ENCODE measurements around the gene FAM20A.

Gene FAM20A

GRCh38 chr17:68610554-68610953, 9.4 kb upstream of the FAM20A start:
- no peak for DNase-seq (ENCODE audit: low read depth in 3 of 3, low spot score in 1 of 3)

- no peak for DNase-seq (ENCODE audit: low read depth in 3 of 3, low spot score in 1 of 3)
These were observed 7.5 kb upstream of the FAM20A start for GRCh38 chr17:68608515-68609130.

GRCh38 chr17:68606451-68607307, 5.5 kb upstream of the FAM20A start:
- no peak for DNase-seq (ENCODE audit: low read depth in 3 of 3, low spot score in 1 of 3)

GRCh38 chr17:68605914-68606313, 4.7 kb upstream of the FAM20A start:
- no peak for DNase-seq (ENCODE audit: low read depth in 3 of 3, low spot score in 1 of 3)

- DNase-seq (ENCODE audit: low read depth in 3 of 3, low spot score in 1 of 3): no peak
These were observed 2.5 kb upstream of the FAM20A start for GRCh38 chr17:68603656-68604055.

- no peak for DNase-seq (ENCODE audit: low read depth in 3 of 3, low spot score in 1 of 3)
These were observed 1.9 kb upstream of the FAM20A start for GRCh38 chr17:68603027-68603426.

GRCh38 chr17:68602289-68602688, 1.1 kb upstream of the FAM20A start:
- no peak for DNase-seq (ENCODE audit: low read depth in 3 of 3, low spot score in 1 of 3)

GRCh38 chr17:68601565-68602288, 560 bp upstream of the FAM20A start:
- no peak for DNase-seq (ENCODE audit: low read depth in 3 of 3, low spot score in 1 of 3)

GRCh38 chr17:68600067-68600930, 868 bp downstream of the FAM20A start:
- no peak for DNase-seq (ENCODE audit: low read depth in 3 of 3, low spot score in 1 of 3)

GRCh38 chr17:68599552-68600066, 1.6 kb downstream of the FAM20A start:
- DNase-seq (ENCODE audit: low read depth in 3 of 3, low spot score in 1 of 3): no peak

GRCh38 chr17:68599091-68599490, 2.1 kb downstream of the FAM20A start:
- DNase-seq (ENCODE audit: low read depth in 3 of 3, low spot score in 1 of 3): no peak

- no peak for DNase-seq (ENCODE audit: low read depth in 3 of 3, low spot score in 1 of 3)
These were observed 2.6 kb downstream of the FAM20A start for GRCh38 chr17:68598545-68598961.

GRCh38 chr17:68598074-68598473, 3.1 kb downstream of the FAM20A start:
- DNase-seq (ENCODE audit: low read depth in 3 of 3, low spot score in 1 of 3): no peak

- DNase-seq (ENCODE audit: low read depth in 3 of 3, low spot score in 1 of 3): no peak
These were observed 4.7 kb downstream of the FAM20A start for GRCh38 chr17:68596411-68596945.

- no peak for DNase-seq (ENCODE audit: low read depth in 3 of 3, low spot score in 1 of 3)
These were observed 5.2 kb downstream of the FAM20A start for GRCh38 chr17:68595986-68596385.

GRCh38 chr17:68595496-68595895, 5.7 kb downstream of the FAM20A start:
- no peak for DNase-seq (ENCODE audit: low read depth in 3 of 3, low spot score in 1 of 3)

GRCh38 chr17:68594552-68594951, 6.6 kb downstream of the FAM20A start:
- no peak for DNase-seq (ENCODE audit: low read depth in 3 of 3, low spot score in 1 of 3)

GRCh38 chr17:68592682-68593641, 8.2 kb downstream of the FAM20A start:
- no peak for DNase-seq (ENCODE audit: low read depth in 3 of 3, low spot score in 1 of 3)

- no peak for DNase-seq (ENCODE audit: low read depth in 3 of 3, low spot score in 1 of 3)
These were observed 9.2 kb downstream of the FAM20A start for GRCh38 chr17:68592009-68592408.

All from stimulated activated CD4-positive, alpha-beta T cell treated with anti-CD3 and anti-CD28 coated beads, TNF-alpha, amount 100 ng/mL, for 1 hour (primary cell).